Measurements from ENCODE around the gene PGLYRP1.
A peak's percentile ranks its signal among the peaks of the same experiment; 100 is the strongest.

Gene PGLYRP1

GRCh38 chr19:45990113-45990728 lies 32.6 kb downstream of the PGLYRP1 start:
- Histone ChIP-seq H3K4me2 (no peak overlapping the region), H3K27me3 (no peaks in the 10 kb centered on the region)

GRCh38 chr19:45985321-45985720 lies 37.5 kb downstream of the PGLYRP1 start:
- Histone ChIP-seq H3K9me3 (replicated peaks in 1 of 11) (no peaks in the 10 kb centered on the region), H3K9ac (no peak overlapping the region), H3K4me3 (no peak overlapping the region), H3K27ac (no peak overlapping the region), H3K27me3 (no peaks in the 10 kb centered on the region), H3K36me3 (no peaks in the 10 kb centered on the region), H3K4me1 (peaks cover 0 to 45% (median 22%) of the 10 kb centered on the region in 10 experiments; a peak in 17 of 20 replicates), H3K4me2 (no peak overlapping the region), H4K20me1 (no peaks in the 10 kb centered on the region)
- no peak for TF ChIP-seq Cebpa-rat (IDR thresholded peaks at IDR 0.05)

More at GRCh38 chr19:45990113-45990728, 32.6 kb downstream of the PGLYRP1 start:
- Histone ChIP-seq H3K4me3 (no peak overlapping the region), H3K27ac (no peak overlapping the region), H3K36me3 (no peaks in the 10 kb centered on the region), H3K9ac (no peak overlapping the region), H3K4me1 (peaks cover 0 to 21% (median 12%) of the 10 kb centered on the region in 10 experiments; a peak in 14 of 20 replicates), H3K9me3 (replicated peaks in 1 of 11) (no peaks in the 10 kb centered on the region), H4K20me1 (no peaks in the 10 kb centered on the region)
- TF ChIP-seq Cebpa-rat (IDR thresholded peaks at IDR 0.05) = peak in 3 of 11 experiments; percentile 28 to 83 (median 58); a peak in 5 of 22 replicates

GRCh38 chr19:45981350-45981749 lies 41.5 kb downstream of the PGLYRP1 start:
- Histone ChIP-seq H3K27ac (no peak overlapping the region), H3K9ac (no peak overlapping the region), H4K20me1 (no peaks in the 10 kb centered on the region), H3K4me3 (no peak overlapping the region), H3K4me1 (peaks cover 0 to 59% (median 35%) of the 10 kb centered on the region in 10 experiments; a peak in 17 of 20 replicates), H3K27me3 (no peaks in the 10 kb centered on the region), H3K36me3 (no peaks in the 10 kb centered on the region), H3K4me2 (peak overlapping the region in 3 of 11 experiments; percentile 5 to 10 (median 8); a peak in 2 of 22 replicates), H3K9me3 (replicated peaks in 1 of 11) (no peaks in the 10 kb centered on the region)
- no peak for TF ChIP-seq Cebpa-rat (IDR thresholded peaks at IDR 0.05)

GRCh38 chr19:45978156-45978555 lies 44.7 kb downstream of the PGLYRP1 start:
- Histone ChIP-seq H3K4me1 (peaks cover 0 to 79% (median 57%) of the 10 kb centered on the region in 10 experiments; a peak in 17 of 20 replicates), H3K4me3 (no peak overlapping the region), H3K27ac (no peak overlapping the region), H3K4me2 (peak overlapping the region in 6 of 11 experiments; percentile 9 to 51 (median 30); a peak in 8 of 22 replicates), H4K20me1 (no peaks in the 10 kb centered on the region), H3K9me3 (replicated peaks in 1 of 11) (no peaks in the 10 kb centered on the region), H3K9ac (no peak overlapping the region), H3K27me3 (no peaks in the 10 kb centered on the region), H3K36me3 (no peaks in the 10 kb centered on the region)
- TF ChIP-seq Cebpa-rat (IDR thresholded peaks at IDR 0.05) = no peak

- Histone ChIP-seq H3K36me3 (no peaks in the 10 kb centered on the region), H3K27ac (peak overlapping the region in 3 of 11 experiments; percentile 13 to 52 (median 48); a peak in 3 of 22 replicates), H3K27me3 (no peaks in the 10 kb centered on the region), H4K20me1 (no peaks in the 10 kb centered on the region), H3K4me3 (no peak overlapping the region; a peak in 1 of 20 replicates), H3K9me3 (replicated peaks in 1 of 11) (no peaks in the 10 kb centered on the region), H3K4me2 (peak overlapping the region in 9 of 11 experiments; percentile 59 to 86 (median 71); a peak in 18 of 22 replicates), H3K4me1 (peaks cover 16 to 80% (median 65%) of the 10 kb centered on the region in 10 experiments), H3K9ac (peak overlapping the region in 2 of 11 experiments; percentile 24 to 56; a peak in 1 of 22 replicates)
- no peak for TF ChIP-seq Cebpa-rat (IDR thresholded peaks at IDR 0.05)
Measured at GRCh38 chr19:45976178-45976577, 46.7 kb downstream of the PGLYRP1 start.

GRCh38 chr19:45975306-45976070 lies 47.4 kb downstream of the PGLYRP1 start:
- Histone ChIP-seq H3K9me3 (replicated peaks in 1 of 11) (no peaks in the 10 kb centered on the region), H3K4me2 (peak overlapping the region in 9 of 11 experiments; percentile 59 to 86 (median 71); a peak in 18 of 22 replicates), H3K27me3 (no peaks in the 10 kb centered on the region), H3K9ac (peak overlapping the region in 1 of 11 experiments; percentile 56; a peak in 3 of 22 replicates), H3K4me3 (no peak overlapping the region), H3K4me1 (peaks cover 19 to 82% (median 72%) of the 10 kb centered on the region in 10 experiments), H3K27ac (peak overlapping the region in 2 of 11 experiments; percentile 48 to 52; a peak in 3 of 22 replicates), H4K20me1 (no peaks in the 10 kb centered on the region), H3K36me3 (no peaks in the 10 kb centered on the region)
- TF ChIP-seq Cebpa-rat (IDR thresholded peaks at IDR 0.05) = no peak

- Histone ChIP-seq H3K4me2 (peak within 1 kb of the TSS; percentile 81 to 94 (median 87)), H3K4me3 (peak within 1 kb of the TSS in 8 of 10 experiments; percentile 35 to 59 (median 46); a peak in 11 of 20 replicates), H3K27ac (no peak within 1 kb of the TSS; a peak in 1 of 22 replicates), H3K9ac (peak within 1 kb of the TSS in 3 of 11 experiments; percentile 41 to 54 (median 48); a peak in 6 of 22 replicates), H3K36me3 (no peaks in the 10 kb centered on the region), H3K27me3 (no peaks in the 10 kb centered on the region), H4K20me1 (no peaks in the 10 kb centered on the region), H3K9me3 (replicated peaks in 1 of 11) (no peaks in the 10 kb centered on the region), H3K4me1 (peaks cover 19 to 79% (median 69%) of the 10 kb centered on the region in 10 experiments)
- TF ChIP-seq Cebpa-rat (IDR thresholded peaks at IDR 0.05) = no peak
Measured at GRCh38 chr19:45973553-45974338, 49.1 kb downstream of the PGLYRP1 start, which contains the start of gene NOVA2. TSS of gene NOVA2 (minus strand) at chr19:45973865. CDS start at chr19:45973351, 514 bp downstream.

GRCh38 chr19:45972947-45973540 lies 49.8 kb downstream of the PGLYRP1 start:
- Histone ChIP-seq H3K4me1 (peaks cover 19 to 72% (median 63%) of the 10 kb centered on the region in 10 experiments), H3K9ac (peak overlapping the region in 3 of 11 experiments; percentile 41 to 54 (median 44); a peak in 5 of 22 replicates), H3K4me2 (peak overlapping the region; percentile 81 to 94 (median 87)), H4K20me1 (no peaks in the 10 kb centered on the region), H3K27ac (no peak overlapping the region), H3K4me3 (peak overlapping the region in 8 of 10 experiments; percentile 35 to 59 (median 44); a peak in 10 of 20 replicates), H3K9me3 (replicated peaks in 1 of 11) (no peaks in the 10 kb centered on the region), H3K27me3 (no peaks in the 10 kb centered on the region), H3K36me3 (no peaks in the 10 kb centered on the region)
- no peak for TF ChIP-seq Cebpa-rat (IDR thresholded peaks at IDR 0.05)
